Measurements from ENCODE around the gene CHERP.
"Not testable (repeated sequence)": the region's sequence is repeated elsewhere in the genome, so short reads cannot be mapped to it uniquely, and the experiment has no call there.

Gene CHERP

DNA sequence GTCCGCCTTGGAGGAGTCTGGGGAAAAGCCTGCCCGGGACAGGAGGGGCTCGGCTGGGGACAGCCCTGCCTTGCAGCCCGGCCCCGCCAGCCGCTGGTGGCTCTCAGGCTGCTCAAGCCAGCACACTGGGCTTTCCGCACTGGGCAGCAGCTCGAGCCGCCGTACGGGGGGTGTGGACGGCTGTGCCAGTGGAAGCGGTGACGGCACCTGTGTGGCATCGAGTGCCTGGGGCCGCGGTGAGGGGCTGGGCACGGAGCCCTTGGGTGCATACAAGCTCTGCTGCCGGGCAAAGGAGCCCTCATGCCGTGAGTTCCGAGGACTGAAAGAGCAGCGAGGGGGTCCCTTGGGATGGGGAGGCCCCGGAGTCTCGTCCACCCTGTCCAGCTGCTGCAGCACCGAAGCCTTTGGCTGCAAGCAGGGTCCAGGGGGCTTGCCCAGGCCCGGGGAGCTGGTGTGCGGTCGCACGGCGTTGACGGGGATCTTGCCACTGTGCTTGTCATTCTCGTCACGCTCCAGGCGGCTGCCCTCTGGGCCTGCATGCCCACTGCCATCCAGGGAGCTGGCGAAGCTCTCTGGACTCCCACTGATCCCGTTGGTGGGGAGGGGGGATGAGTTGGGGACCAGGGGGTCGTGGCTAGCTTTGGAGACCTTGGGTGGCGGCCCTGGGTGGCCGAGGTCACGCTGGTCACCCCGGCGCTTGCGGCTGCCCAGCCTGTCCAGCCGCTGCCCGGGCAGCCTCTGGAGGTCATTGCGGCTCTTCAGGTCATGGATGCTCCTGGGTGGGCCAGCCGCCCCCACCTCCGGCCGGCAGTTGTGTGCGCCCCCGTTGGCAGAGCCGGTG lies 34.7 kb upstream of the CHERP start:
- DNase-seq, result no peak

DNA sequence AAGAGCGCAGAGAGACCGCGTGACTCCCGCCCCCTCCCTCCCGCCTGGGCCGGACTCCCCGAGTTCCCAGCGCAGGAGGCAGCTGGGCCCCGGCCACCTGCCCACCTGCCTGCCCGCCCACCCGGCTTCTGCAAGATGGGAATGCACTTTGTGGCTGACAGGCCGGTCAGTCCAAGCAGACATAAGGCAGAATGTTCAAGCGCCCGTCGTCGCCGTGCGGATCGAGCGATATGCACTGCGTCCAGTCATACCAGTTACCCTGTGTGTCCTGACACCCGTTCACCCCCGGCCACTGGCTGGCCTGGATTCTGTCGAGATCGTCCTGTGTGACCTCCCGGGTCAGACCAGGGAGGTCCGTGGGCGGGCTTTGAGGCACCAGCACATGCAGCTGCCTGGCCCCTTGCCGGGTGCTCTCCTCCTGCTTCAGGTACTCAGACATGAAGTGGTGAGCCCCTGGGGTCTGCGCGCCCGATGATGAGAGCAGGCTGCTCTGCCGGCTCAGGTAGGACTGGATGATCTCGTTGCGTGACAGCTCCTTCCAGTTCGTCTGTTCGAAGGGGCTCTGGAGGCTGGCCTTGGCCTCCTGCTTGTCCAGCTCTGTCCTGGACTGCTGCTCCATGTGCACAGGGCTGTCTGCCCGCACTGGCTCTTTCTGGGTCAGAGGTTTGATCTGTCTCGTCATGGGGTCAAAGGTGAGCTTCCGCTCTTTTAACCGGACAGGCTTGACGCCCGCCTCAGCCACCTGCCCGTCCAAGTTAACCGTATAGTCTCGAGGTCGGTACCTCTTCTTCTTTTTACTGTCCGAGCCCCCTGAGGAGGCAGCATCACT lies 33.8 kb upstream of the CHERP start:
- no peak for DNase-seq

DNA sequence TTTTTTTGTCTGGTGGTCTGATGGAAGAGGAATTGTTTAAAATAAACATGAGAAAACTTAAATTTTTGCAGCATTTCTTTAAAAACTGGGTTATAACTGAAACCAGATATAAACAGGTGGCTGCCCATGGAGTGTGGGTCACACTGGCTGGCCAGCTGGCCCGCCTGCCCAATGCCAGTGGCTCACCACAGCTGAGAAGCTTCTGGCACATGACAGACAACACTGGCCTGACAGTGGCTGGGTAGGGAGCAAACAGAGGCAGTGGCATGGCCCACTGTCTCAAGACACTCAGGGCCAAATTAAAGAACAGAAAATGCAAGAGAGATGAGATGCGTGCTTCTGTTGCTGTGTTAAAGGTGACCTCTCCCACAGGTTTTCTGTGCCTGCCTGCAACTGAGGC lies 33.0 kb upstream of the CHERP start:
- no peak for DNase-seq

DNA sequence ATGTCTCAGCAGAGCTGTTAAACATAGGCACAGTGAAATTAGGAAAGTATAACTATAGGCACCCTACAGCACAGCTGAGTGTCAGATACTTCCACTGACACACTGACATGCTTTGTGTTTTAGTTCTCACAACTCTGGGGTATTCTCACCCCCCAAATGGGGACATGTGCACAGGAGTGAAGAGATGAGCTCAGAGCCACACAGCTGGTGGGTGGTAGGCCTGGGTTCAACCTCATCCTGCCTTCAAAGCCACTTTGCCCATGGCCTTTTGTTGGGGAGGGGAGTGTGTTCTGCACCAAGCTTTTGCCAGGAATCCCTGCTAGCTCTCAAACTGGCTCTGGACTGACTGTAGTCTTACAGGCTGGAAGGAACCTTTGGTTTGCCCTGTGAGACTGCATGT lies 31.7 kb upstream of the CHERP start:
- DNase-seq, result no peak

DNA sequence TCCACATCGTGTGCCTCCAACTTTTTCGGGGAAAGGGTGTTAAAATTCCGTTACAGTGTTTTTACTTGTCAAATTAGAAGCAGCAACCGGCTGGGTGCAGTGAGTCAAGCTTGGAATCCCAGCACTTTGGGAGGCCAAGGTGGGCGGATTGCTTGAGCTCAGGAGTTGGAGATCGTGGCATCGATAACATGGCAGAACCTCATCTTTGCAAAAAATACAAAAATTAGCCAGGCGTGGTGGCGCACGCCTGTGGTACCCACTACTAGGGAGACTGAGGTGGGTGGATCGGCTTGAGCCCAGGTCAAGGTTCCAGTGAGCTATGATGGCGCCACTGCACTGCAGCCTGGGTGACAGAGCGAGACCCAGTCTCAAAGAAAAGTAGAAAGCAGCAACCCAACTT lies 31.1 kb upstream of the CHERP start:
- DNase-seq, result no peak

DNA sequence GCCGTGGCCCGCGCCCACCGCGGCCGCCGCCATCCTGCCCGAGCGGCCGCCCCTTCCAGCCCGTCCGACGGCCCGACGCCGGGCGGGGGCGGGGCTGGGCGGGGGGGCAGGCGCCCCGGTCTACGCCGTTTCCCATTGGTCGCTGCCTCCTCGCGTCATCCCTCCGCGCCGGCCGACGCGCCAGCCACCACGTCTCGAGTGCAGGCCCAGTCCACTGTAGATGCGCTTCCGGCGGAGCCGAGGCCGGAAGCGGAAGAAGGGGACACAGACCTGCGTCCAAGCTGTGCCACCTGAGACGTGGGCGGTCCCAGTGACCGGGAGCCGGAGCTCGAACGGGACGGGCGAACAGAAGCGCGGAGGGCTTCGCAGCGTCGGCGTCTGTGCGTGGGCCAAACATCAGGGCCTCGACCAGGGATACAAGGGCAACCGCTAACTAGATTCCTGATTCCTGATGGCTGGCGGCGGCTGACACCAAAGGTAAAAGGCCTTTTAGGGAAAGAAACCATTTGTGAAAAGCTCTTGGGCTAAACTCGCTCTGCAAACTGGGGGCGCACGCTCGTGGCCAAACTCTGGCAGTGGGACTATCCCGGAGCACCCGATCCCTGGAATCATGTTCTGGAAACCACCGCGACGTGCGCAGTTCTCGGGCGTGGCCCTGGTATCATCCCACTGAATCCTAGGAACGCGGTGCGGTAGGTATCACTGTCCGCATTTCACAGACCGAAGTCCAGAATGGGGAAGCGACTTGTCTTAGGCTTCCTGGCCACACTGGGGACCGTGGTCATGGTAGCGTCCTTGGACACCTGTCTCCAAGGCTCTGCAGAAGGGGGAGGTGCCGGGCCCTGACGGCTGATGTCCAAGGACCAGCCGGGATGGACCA lies 30.3 kb upstream of the CHERP start, which contains the start of gene SLC35E1:
Gene SLC35E1 (minus strand): TSS at position 84 of the 880 bp plus-strand sequence. CDS start 51 bp downstream, at position 33.
- peak; percentile 90 for DNase-seq

DNA sequence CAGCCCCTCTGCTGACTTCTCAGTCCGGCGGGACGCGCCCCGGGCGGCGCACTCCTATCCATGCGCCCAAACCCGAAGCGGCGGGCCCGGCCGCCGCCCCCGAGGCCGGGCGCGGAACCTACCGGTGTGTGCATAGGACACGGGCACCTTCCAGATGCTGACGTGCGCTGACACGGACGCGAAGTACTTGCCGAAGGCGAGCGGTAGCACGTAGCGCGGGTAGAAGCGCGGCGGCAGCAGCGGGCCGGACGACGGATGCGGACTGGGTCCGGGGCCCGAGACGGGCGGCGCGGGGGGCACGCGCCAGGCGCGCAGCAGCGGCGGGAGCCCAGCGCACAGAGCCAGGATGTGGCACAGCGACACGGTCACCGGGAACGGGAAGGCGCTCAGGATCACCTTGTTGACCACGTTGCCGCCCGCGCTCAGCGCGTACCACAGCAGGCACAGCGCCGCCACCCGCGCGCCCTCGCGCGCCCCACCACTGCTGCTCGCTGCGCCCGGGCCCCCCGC lies 29.6 kb upstream of the CHERP start:
- DNase-seq, result peak; percentile 47

DNA sequence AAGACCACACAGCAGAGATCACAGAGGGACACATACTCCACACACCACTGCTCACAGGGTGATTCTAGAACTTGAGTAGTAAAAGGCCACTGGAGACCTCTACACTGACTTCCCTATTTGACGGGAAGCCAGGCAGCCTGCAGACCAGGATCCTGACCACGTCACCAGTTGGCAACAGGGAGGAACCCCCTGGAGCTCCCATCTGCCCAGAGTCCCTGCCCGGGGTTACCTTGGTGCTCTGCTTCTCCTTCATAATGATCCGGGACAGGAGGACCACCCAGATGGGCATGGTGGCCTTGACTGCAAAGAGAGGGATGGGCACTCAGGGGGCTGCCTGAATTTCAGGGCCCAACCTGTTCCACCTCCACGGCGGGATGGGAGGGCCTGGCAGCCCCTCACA lies 29.0 kb upstream of the CHERP start:
- no peak for DNase-seq

DNA sequence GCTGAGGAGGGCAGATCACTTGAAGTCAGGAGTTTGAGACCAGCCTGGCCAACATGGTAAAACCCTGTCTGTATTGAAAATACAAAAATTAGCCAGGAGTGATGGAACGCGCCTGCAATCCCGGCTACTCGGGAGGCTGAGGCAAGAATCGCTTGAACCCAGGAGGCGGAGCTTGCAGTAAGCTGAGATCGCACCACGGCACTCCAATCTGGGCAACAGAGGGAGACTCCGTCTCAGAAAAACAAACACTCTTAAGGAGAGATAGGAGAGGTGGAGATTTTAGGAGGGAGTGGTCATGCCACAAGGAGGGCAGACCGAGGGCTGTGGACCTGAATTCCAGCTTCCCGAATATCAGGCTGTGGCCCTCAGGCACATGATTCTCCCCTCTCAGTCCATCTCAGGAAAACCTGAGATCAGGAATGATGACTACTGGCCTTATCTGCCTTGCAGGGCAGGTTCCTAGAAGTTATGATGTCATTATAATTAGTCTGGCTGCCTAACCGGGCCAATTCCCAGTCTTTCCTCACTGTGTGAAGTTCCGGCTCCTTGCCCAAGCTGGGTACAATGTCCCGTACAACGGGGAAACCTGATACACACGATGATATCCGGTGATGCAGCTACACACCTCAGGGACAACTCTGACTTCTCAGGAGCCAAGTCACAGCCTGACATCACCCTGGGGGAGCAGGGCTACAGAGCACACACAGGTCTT lies 27.5 kb upstream of the CHERP start:
- no peak for DNase-seq

DNA sequence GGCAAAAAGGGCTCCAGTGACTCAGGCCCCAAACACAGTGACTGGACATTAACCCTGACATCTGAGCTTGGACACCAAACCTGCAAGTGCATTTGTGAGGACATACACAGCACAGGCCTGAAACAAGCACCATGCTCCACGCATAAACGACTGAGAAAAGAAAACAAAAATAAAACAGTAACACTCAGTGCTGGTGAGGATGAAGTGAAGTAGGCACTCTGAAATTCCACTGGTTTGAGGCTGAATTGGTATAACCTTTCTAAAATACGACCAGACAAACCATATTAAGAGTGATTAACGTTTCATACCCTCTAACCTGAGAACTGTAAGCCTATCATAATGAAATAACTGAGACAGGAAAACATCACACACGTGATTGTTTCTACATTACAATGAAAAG lies 24.5 kb upstream of the CHERP start:
- DNase-seq, result no peak

DNA sequence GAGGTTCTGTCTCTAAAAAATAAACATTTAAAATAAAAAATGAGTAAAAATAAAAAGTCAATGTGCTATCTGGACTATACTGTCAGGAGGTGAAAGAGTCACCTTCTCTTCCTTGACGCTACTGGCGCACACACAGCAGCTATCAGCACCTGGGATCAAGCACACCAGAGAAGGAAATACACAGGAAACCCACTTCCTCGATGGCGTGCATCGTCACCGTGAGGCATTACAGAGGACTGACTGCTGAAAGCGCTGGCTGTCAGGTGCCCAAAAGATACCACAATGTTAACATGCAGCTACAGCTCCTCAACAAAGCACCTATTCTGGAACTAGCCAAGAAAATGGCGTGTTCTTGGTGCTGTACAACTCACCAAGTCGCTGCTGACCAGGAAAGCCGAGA lies 23.9 kb upstream of the CHERP start:
- peak; percentile 42 for DNase-seq

DNA sequence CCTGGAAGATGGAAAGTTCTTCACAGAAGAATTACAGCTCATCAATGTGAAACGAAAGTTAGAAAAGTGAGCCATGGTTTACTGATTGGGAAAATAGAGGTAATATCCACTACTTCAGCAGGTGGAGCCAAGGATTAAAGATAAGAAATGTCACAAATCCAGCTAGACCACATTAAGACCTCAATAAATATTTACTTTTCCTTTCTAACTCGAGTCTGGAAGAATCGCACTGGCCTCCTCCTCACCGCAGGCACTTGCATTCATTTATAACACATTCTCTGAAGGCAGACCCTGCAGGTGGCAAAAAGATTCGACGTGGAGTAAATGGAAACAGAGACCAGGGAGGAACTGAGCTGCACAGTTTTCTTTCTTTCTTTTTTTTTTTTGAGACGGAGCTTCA lies 22.6 kb upstream of the CHERP start:
- DNase-seq, result no peak

DNA sequence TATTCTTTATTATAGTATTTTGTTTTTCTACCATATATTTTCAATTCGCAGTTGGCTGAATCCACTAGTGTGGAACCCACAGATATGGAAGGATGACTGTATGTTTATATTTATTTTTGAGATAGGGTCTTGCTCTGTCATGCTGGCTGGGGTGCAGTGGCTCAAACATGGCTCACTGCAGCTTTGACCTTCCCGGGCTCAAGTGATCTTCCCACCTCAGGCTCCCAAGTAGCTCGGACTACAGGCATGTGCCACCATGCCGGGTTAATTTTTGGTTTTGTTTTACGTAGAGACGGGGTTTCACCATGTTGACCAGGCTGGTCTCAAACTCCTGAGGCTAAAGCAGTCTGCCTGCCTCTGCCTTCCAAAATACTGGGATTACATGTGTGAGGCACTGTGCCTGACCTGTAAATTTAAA lies 20.4 kb upstream of the CHERP start:
- DNase-seq, result no peak

DNA sequence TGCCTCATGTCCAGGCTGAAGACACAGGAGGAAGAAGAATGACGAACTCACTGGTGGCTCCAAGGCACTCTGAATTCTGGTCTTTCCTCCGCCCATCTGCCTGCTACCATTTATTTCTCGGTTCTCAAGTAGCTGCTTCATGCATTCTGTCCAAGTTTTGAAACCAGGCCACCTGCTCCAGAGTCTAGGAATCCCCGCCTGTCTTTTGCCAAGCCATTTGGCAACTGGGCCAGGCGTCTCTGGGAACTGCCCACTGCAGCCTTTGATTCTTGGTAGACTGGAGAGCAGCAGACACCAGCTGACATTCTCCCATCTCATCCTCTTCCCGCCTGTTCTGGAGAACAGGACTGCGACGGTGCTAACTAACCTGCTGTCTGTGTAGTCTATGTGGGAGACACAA lies 19.1 kb upstream of the CHERP start:
- no peak for DNase-seq

DNA sequence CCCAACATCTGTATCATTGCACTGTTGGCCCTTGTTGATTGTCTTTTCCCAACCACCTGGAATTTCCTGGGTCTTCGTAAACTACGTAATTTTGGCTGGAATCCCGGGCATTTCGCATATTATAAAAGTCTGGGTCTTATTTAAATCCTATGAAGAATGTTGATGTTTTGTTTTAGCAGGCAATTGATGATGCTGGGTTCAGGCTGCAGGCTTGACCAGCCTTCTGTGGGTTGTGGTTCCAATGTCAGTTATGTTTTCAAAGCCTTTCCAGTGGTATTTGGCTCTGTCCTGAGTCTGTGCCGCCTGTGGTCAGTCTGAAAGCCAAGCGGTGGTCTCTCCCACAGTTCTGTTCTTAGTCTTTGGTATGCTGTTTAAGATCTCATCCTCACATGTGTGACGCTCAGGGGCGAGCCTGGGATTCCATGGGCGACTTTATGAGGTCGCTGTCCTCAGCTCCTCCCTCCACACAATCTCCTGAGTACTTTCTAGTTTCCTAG lies 17.6 kb upstream of the CHERP start:
- no peak for DNase-seq

DNA sequence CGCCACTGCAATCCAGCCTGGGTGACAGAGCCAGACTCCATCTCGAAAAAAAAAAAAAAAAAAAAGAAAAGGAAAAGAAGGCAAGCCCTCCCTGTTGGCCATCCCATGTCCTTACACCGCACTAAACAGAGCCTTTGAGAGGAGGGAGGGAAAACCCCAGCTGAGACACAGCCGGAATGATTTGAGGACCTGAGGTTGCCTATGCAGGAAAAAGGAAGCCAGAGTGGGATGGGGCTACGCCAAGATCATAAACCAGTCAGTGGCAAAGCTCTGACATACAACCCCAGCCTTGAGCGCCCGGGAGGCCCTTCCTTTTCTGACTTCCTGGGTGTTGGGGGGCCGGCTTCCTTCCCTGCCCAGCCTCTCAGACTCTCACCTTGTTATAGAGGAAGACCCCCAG lies 12.5 kb upstream of the CHERP start:
- no peak for DNase-seq

DNA sequence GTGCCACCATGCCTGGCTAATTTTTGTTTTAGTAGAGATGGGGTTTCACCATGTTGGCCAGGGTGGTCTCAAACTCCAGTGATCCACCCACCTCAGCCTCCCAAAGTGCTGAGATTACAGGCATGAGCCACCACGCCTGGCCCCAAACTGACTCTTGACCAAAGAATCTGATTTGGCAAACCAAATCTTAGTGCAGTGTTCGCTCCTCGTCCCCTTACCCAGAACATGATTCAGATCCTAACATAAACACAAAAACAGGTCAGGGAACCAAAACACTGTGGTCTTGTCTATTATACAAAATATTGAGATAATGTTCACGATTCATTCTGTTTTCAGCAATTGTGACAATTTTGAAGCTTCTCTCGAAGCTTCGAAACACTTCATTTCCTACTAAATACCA lies 9.7 kb upstream of the CHERP start:
- DNase-seq, result not testable (repeated sequence)

DNA sequence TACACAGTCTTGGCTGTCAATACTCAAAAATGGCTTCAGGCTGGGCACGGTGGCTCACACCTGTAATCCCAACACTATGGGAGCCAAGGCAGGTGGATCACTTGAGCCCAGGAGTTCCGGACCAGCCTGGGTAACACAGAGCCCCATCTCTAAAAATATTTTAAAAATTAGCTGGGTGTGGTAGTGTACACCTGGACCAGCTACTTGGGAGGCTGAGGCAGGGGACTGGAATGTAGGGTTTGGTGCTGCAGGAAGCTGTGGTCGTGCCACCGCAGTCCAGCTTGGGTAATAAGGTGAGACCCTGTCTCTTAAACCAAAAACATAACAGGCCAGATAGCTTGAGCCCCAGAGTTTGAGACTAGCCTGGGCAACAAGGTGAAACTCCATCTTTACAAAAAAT lies 6.7 kb upstream of the CHERP start:
- no peak for DNase-seq

DNA sequence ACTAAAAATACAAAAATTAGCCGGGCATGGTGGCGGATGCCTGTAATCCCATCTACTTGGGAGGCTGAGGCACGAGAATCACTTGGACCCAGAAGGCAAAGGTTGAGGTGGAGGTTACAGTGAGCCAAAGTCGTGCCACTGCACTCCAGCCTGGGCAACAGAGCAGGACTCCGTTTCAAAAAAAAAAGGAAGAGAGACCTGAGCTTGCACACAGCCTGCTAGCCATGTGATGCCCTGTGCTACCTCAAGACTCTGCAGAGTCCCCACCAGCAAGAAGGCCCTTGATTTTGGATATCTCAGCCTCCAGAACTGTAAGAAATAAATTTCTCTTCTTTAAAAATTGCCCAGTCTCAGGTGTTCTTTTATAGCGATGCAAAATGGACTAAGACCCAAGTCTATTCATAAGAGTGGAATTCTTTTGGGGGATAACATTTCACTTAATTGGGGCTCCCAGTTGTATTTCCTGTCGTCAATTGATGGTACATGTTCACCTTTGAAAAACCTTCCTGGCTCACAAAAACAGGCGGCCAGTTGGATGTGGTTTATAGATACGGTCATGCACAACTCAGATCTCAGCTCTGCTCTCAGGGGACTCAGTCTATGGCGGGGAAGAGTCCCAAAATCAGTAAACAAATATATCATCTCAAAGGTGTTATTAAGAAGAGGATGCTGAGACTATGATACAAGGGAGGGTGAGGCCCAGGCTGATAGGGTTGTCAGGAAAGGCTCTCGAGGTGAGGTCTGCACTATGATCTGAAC lies 2.4 kb upstream of the CHERP start:
- DNase-seq, result no peak

DNA sequence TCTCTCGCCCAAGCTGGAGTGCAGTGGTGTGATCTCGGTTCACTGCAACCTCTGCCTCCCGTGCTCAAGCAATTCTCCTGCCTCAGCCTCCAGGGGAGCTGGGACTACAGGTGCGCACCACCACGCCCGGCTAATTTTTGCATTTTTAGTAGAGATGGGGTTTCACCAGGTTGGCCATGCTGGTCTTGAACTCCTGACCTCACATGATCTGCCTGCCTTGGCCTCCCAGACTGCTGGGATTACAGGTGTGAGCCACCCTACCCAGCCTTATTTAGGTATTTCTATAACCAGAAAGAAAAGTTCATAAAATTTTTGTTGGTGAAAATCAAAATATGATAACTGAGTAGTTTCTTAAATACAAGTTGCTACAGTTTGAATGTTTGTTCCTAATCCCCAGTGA lies 1.5 kb upstream of the CHERP start:
- DNase-seq, result not testable (repeated sequence)

DNA sequence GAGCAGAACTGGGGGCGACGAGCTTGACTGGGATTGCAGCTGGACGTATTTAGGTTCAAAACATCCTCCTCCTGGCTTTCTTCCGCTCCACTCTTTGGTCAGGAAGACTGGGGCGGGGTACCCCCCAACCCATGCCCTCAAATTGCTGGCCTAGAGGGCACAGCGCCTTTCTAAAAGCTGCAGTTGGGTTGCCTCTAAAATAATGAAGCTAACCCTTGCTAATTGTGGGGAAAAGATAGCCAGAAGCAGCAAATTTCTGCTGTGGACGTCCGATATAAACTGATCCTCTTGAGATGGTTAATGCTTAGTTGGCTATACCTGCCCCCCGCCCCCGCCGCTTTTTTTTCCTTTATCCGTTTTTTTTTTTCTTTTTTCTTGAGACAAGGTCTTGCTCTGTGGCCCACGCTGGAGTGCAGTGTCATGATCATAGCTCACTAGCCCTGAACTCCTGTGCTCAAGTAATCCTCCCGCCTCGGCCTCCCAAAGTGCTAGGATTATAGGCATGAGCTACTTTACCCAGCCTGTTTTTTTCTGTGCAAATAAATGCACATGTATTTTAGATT lies 754 bp upstream of the CHERP start:
- DNase-seq, result no peak

All from activated naive CD4-positive, alpha-beta T cell treated with anti-CD3 and anti-CD28 coated beads, Interleukin-2, amount 50 U/mL, for 16 hours (primary cell).